Cardiac muscle cell (in vitro differentiated cells and primary cell): ENCODE data around the gene ARMC6. TPM values are rescaled to one million over a fixed set of nuclear protein-coding genes. Genes with fewer than 3 reads are reported as not detected.

ENCODE experiments used
- DNase-seq, 2 donors: peaks; one replicate each; pipeline versions ENCODE4 v3.0.0 to v3.0.0-alpha.2; 2010 to 2017; ENCODE audit warnings: low read depth in 1 of 2, low spot score in 1 of 2
- H3K27ac ChIP-seq: fragments of 200-600 bp; sonication (generic); 2 replicates; pipeline ENCODE4 v1.5.1; 2016
- H3K27me3 ChIP-seq: fragments of 200-600 bp; sonication (generic); 2 replicates; pipeline ENCODE4 v1.6.0; 2016; ENCODE audit warnings: control low read depth
- H3K36me3 ChIP-seq: fragments of 200-600 bp; sonication (generic); 2 replicates; pipeline ENCODE4 v1.5.1; 2016; ENCODE audit warnings: control low read depth
- H3K4me1 ChIP-seq: fragments of 200-600 bp; sonication (generic); 2 replicates; pipeline ENCODE4 v1.8.1; 2017; ENCODE audit warnings: low read depth, mild to moderate bottlenecking, mixed run types
- H3K4me3 ChIP-seq: fragments of 200-600 bp; sonication (generic); 2 replicates; pipeline ENCODE4 v1.5.1; 2016; ENCODE audit warnings: mild to moderate bottlenecking
- H3K9me3 ChIP-seq: fragments of 200-600 bp; sonication (generic); 2 replicates; pipeline ENCODE4 v1.5.1; 2017; ENCODE audit warnings: low read depth, mild to moderate bottlenecking, control low read depth
- CTCF ChIP-seq: IDR thresholded peaks from 2 replicates; pipeline ENCODE4 v1.5.1; 2012; ENCODE audit warnings: low read depth, mild to moderate bottlenecking, low read length
- polyA plus RNA-seq: library from polyadenylated mRNA; unstranded; fragments of >200 nt; fragmentation: Nextera tagmentation; extraction: Ambion mirVana; gene quantifications from 2 replicates; pipeline ENCODE4 v1.2.1, GENCODE V29; 2016
- total RNA-seq: library from RNA; depleted of rRNA; stranded (reverse); fragments of >200 nt; gene quantifications from 2 replicates; pipeline ENCODE4 v1.2.3, GENCODE V29; 2016

Gene ARMC6
- total and polyA plus RNA-seq, 2 experiments from 2014 or later = 31.0 to 34.6 TPM

DNA sequence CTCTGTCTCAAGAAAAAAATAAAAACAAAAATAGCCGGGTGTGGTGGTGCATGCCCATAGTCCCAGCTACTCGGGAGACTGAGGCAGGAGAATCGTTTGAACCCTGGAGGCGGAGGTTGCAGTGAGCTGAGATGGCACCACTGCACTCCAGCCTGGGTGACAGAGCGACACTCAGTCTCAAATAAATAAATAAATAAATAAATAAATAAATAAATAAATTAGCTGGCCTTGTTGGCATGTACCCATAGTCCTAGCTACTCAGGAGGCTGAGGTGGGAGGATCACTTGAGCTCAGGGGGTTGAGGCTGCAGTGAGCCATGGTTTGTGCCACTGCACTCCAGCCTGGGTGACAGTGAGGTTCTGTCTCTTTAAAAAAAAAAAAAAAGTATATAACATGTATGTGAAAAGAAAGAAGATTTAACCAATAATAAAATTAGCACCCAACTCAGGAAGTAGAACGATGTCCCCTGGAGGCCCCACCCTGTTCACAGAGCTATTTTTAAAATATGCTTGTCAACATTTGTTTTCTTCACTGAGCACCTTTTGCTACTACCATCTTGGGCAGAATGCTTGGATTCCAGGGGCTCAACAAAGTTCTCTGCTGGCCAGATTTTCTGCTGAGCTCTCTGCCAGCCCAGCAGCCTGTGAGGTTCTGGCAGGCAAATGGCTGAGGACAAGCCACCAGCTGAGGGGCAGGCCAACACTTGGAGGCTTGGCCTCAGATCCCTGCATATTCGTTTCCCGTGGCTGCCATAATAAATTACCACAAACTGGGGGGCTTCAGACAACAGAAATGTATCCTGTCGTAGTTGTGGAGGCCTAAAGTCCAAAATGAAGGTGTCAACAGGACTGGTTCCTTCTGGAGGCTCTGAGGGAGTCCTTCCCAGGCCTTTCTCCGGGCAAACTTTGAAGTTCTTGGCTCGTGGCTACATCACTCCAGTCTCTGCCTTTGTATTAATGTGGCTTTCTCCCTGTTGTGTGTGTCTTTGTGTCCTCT lies 35.6 kb downstream of the ARMC6 start:
- Histone ChIP-seq H3K27ac (no peak overlapping the region), H3K36me3 (no peaks in the 10 kb centered on the region), H3K9me3 (no peaks in the 10 kb centered on the region), H3K4me1 (peaks cover 11% of the 10 kb centered on the region), H3K27me3 (no peaks in the 10 kb centered on the region), H3K4me3 (no peak overlapping the region)
- no peak for DNase-seq
- no peak for TF ChIP-seq CTCF

DNA sequence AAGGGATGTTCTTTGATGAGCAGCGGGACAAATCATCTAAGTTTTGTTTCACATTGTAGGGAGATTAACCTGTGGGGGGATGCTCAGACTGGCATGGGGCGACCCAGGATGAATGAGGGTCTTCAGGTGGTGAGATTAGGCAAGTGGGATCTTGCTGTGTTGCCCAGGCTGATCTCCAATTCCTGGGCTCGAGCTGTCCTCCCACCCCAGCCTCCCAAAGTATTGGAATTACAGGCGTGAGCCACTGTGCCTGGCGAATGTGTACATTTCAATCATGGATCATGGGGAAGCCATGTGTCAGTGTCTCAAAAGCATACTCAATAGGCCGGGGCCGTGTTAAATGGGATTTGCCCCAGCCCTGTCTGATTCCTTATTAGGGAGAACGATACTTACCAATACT lies 38.5 kb downstream of the ARMC6 start:
- no peaks in the 10 kb centered on the region for H3K4me1 ChIP-seq

DNA sequence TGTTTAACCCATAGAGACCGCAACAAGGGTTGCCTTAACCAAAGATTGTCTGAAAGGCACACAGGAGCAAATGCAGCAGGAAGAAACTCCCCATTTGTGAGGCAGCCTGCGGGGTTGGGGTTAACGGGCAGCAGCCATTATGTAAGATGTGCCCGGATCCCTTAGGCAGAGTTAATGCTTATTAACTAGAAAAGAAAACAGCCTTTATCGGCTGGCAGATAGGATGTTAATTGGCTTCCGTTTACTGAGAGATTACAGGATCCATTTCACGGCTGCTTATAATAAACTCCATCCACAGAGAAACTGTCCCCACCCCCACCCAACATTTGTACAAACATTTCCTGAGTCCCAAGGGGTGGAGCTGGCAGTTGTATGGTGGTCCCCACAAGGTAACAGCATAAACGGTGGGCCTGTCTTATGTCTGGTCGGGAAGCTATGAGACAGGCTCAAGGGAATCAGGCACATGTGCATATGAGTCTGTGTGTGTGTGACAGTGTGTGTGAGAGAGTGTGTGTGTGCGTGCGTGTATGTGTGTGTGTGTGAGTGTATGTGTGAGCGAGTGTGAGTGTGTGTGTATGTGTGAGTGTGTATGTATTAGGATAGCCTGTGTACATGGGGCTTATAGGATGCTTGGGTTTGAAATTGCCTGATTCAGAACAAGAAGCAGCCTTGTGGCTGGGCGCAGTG lies 40.9 kb downstream of the ARMC6 start:
- Histone ChIP-seq H3K4me1 (no peaks in the 10 kb centered on the region), H3K27ac (no peak overlapping the region), H3K4me3 (no peak overlapping the region), H3K27me3 (no peaks in the 10 kb centered on the region), H3K9me3 (no peaks in the 10 kb centered on the region), H3K36me3 (no peaks in the 10 kb centered on the region)
- TF ChIP-seq CTCF = no peak
- no peak for DNase-seq

More for the DNA sequence above, 38.5 kb downstream of the ARMC6 start:
- DNase-seq = no peak
- Histone ChIP-seq H3K9me3 (no peaks in the 10 kb centered on the region), H3K4me3 (no peak overlapping the region), H3K27me3 (no peaks in the 10 kb centered on the region), H3K36me3 (no peaks in the 10 kb centered on the region), H3K27ac (no peak overlapping the region)
- no peak for TF ChIP-seq CTCF

DNA sequence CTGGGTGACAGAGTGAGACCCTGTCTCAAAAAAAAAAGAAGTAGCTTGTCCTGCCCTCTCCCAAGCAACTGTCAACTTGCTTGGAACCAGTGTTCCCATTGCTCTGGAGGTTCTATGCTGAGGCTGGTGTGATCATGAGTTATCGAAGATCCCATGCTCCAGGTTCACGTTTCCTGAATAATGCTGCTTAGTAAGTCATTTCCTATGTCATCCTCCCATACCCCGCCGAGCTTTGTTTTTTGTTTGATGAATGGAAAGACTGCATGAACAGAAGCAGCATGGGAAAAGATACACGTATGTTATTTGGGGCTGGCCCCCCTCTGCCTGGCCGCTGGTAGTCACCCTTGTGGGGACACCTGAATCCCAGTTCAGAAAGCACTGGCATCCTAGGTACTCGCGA lies 41.7 kb downstream of the ARMC6 start:
- Histone ChIP-seq H3K4me3 (no peak overlapping the region), H3K27me3 (no peaks in the 10 kb centered on the region), H3K36me3 (no peaks in the 10 kb centered on the region), H3K27ac (no peak overlapping the region), H3K4me1 (no peaks in the 10 kb centered on the region), H3K9me3 (no peaks in the 10 kb centered on the region)
- no peak for TF ChIP-seq CTCF
- DNase-seq = no peak

DNA sequence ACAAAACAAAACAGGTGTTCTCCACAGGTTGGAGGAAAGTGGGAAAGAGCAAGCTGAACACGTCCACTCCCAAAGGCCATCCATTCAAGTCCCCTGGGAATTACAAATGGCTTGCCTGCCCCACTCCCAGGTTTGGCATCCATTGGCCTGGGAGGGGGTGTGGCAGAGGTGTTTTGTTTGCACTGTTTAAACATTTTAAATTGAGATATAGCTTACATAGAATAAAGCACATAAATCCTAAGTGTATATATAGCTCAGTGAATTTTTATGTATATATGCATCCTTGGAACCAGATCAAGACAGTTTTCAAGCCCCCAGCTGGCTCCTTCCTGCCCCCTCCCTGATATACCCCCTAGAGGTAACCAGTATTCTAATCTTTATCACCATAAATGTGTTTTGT lies 43.1 kb downstream of the ARMC6 start:
- no peak overlapping the region for H3K4me3 ChIP-seq
- TF ChIP-seq CTCF = no peak
- DNase-seq = no peak
- no peaks in the 10 kb centered on the region for H3K9me3 ChIP-seq
- H3K36me3 ChIP-seq = no peaks in the 10 kb centered on the region
- H3K4me1 ChIP-seq = no peaks in the 10 kb centered on the region
- no peaks in the 10 kb centered on the region for H3K27me3 ChIP-seq
- no peak overlapping the region for H3K27ac ChIP-seq
